ENCODE data around the gene GRK2. TPM values are rescaled to one million over a fixed set of nuclear protein-coding genes. Genes with fewer than 3 reads are reported as not detected.
"Not testable (repeated sequence)": the region's sequence is repeated elsewhere in the genome, so short reads cannot be mapped to it uniquely, and the experiment has no call there.

The GRK2 gene
- total RNA-seq, 1 experiment from 2014 or later = 51.5 TPM

DNA sequence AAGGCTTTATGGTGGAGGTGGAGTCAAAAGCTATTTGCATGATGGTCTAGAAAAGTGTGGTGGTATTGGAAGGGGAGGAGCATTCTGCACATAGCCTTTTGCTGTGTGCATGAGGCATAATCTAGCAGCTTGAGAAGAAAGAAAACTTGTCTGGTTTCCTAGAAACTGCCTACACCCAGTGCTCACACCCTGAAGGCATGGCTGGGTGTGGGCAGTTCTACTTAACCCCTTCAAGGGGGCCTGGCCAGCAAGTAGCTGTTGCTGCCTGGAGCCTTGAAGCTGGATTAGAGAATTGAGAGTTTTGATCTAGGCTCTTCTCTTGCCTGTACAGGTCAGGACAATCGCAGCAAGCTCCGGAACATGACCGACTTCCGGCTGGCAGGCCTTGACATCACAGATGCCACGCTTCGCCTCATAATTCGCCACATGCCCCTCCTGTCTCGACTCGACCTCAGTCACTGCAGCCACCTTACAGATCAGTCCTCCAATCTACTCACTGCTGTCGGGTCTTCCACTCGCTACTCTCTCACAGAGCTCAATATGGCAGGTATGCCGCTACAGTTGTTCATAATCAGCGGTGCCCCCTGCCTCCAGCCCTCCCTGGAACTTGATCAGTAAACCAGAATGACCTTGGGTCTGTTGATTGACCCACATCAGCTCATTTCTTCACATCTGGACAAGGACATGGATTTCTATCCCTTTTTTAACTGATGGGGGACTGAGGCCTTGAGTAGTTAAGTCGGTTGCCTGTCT lies 12.2 kb upstream of the GRK2 start:
- DNase-seq (ENCODE audit: low read depth) = no peak

DNA sequence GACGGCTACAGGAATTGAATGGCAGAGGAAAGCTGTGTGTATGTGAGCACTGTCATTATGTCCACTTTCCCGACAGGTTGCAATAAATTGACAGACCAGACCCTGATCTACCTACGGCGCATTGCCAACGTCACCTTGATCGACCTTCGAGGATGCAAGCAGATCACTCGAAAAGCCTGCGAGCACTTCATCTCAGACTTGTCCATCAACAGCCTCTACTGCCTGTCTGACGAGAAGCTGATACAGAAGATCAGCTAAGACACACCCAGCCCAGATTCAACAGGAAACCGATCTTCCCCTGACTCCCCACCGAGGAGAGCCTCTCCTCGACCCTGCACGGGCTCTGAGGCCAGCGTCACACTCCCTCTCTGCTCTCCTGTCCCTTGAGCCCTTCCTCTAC lies 11.5 kb upstream of the GRK2 start:
- DNase-seq (ENCODE audit: low read depth) = no peak

DNA sequence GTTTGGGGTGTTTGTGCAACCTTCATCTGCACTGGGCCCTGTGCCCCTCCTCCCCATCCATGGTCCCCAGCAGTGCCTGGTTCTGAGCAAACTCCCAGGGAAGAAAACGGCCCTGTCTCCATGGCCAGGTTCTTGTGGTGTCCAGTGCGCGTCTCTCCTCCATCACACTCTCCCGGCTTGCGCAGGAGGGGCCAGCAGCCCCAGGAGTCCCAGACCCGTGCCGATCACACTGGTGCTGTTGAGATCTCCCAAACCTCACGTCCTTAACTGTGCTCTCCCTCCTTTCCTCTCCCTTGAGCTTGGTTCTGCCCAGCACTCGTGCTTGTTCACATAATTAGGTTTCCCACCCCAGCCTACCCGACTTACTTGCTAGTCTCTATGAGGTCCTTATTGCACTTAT lies 10.9 kb upstream of the GRK2 start:
- no peak for DNase-seq (ENCODE audit: low read depth)

DNA sequence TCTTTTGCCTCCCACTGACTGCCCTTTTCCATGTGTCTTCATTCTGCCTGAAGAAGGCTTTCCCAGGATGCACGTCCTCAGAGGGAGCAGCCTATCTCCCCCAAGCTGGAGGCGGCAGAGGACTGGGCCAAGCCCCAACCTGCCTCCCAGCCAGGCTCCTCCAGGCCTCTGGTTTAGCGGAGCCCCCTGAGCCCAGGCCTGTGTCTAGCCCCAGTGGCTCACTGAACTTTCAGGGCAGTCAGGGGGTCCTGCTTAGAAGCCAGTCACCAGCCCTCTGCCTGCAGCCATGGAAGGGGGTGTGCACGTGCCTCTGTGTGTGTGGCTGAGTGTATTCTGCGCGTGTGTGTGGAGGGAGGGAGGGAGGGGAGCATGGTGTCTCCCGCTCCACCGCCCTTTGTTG lies 10.4 kb upstream of the GRK2 start:
- DNase-seq (ENCODE audit: low read depth) = no peak

DNA sequence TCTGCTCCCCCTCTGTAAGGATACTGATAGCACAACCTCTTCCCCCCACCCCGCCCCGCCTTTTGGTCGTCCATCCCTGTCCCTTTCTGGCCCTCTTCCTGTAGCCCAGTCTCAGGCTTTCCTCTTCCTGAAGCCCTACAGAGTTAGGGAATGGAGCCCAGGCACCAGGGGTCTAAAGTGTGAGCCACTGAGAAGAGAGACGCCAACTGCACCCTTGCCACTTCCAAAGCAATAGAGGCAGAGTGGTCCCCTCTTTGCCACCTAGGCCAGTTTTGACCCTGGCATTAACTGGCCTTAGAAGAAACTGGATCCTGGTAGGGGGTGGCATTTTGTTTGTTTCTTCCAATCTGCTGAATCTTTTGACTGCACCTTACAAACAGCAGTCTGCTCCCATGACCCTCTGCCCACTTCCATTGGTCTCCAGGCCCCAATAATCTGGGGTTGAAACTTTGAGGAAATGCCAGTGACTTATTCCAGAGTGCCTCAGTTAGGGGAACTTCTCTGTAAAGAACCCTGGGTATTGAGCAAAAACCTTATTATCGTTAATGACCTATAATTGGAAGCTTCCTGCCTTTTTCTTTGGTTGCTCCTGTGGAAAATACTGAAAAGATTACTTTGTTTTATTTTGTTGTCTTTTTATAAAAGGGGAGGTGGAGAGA lies 9.7 kb upstream of the GRK2 start:
- no peak for DNase-seq (ENCODE audit: low read depth)

DNA sequence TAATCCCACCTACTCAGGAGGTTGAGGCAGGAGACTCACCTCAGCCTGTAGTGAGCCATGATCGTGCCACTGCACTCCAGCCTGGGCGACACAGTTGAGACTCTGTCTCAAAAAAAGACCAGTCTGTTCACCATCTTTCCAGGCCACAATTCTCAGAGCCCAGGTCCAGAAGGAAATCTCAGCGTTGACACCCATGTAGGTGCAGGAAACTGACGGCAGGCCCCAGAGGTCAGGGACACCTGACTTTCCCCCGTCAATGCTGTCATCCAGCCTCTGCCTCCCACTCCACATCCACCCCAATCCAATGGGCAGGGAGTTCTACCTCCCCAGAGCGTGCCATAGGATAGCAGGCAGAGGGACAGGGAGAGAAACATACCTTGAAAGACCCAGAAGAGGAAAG lies 5.9 kb upstream of the GRK2 start:
- no peak for DNase-seq (ENCODE audit: low read depth)

DNA sequence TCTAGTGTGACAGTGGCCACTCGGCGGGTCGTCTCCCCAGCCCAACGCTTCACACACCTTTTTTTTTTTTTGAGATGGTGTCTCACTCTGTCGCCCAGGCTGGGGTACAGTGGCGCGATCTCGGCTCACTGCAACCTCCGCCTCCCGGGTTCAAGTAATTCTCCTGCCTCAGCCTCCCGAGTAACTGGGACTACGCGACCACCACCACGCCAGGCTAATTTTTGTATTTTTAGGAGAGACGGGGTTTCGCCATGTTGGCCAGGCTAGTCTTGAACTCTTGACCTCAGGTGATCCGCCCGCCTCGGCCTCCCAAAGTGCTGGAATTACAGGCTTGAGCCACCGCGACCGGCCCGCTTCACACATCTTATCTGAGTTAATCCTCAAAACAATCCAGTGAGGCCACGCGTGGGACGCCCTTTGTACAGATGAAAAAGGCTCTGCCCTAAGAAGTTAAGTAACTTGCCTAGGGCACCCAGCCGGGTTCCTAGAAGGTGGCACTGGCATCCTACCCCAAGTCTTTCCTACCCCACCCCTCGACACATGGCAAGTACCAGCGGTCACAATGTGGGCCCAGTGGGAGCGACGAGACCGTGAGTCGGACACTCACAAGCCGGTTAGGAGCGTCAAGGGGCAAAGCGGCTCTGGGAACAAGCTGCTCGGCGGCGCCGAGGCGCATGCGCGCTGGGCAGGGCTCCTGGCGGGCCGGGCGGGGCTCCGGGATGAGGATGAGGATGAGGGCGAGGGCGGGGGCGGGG lies 5.2 kb upstream of the GRK2 start:
- DNase-seq (ENCODE audit: low read depth) = not testable (repeated sequence)

DNA sequence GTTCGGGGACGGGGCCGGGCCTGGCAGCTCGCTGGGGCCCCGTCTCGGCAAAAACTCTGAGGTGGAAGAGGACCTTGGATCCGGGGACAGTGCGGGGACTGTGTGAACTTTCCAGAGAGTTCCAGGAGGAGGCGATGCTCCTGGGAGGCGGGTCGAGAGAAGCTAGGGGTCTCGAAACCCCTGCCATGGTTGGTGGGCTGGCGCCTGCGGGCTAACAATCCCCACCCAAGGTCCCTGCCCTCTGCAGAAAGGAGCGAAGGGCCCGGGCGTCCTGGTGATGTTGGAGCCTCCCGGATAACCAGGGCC lies 4.7 kb upstream of the GRK2 start:
- no peak for DNase-seq (ENCODE audit: low read depth)

DNA sequence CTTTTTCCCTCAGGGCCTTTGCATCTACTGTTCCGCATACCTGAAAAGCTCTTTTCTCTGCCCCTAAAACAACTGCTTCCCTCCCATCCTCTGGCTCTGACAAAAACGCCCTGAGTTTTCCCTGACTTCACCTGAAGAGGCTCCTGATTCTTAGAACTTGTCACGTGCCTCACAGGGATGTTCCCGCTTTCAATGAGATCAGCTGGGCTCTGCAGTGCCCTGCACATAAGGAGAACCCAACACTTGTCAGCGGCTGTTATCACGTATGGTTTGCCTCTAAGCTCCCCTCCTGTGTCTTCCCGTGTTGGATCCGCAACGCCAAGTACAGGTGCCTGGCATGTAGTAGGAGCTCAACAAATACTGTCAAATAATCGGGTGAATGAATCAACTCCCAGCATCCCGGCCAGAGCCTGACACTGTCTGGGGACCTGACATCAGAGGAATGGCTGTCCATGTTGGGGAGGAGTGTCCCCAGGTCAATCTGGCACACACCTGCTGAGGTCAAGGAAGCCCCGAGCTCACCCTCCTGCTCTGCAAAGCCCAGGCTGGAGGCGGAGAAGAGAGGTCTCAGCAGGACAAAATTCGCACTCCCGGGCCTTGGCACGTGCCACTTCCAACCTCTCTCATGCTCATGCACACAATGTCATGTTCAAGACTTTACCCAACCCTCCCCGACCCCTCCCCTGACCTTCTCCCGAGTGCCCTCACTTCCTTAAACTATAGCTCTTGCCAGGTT lies 4.2 kb upstream of the GRK2 start:
- DNase-seq (ENCODE audit: low read depth) = no peak

DNA sequence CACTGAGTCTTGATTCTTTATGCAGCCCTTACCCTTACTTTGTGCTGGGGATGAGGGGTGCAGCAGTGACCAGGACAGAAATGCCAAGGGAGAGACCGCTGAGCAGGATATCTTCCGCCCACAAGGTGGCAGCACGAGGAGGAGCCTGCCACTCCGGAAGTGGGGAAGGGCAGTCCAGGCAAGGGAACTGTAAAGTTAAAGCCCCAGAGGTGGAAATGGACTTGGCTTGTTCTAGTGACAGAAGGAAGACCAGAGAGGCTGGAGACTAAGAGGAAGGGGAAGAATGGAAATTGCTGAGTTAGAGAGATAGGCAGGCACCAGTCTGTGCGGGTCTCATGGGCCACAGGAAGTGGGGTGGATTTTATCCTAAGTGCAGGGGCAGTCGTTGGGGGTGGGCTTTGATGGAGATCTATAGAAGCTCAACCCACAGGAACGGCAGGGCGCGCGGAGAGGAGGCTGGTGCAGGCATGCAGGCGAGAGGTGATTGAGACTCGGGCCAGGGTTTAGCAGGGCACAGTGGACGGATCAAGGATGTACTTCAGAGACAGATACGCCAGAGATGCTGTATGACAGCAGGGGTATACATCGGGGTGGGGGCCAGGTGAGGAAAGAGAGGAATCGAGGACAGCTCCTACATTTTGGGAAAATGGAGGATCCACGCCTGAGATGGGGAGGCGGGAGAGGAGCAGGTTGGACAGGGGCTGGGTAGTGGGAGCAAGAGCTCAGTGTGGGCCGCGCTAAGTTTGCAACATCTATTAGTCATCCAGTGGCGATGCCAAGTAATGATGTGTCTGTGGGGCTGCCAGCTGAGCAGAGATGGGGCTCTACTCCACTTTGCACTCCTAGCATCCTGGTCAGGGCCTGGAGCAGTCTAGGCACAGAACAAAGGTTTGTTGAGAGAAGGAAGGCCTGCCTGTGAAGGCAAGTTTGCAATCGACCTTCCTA lies 3.3 kb upstream of the GRK2 start:
- peak; percentile 87 for DNase-seq (ENCODE audit: low read depth)

DNA sequence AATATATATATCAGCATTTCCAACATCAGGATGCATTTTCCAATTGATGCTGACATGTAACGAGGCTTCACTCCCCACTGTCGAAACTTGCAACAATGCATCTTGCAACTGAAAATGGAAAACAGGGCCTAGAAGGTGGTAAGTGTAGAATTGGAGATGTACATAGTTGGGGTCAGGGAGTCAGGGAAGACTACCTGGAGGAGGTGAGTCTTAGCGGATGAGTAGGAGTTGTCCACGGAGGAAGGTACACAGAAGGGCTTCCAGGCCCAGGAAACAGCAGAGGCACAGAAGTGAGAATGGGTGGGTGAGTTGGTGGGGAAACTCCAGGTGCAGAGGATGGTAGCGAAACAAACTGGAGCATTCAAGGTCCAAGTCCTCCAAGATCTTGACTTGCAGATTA lies 2.0 kb upstream of the GRK2 start:
- DNase-seq (ENCODE audit: low read depth) = no peak

DNA sequence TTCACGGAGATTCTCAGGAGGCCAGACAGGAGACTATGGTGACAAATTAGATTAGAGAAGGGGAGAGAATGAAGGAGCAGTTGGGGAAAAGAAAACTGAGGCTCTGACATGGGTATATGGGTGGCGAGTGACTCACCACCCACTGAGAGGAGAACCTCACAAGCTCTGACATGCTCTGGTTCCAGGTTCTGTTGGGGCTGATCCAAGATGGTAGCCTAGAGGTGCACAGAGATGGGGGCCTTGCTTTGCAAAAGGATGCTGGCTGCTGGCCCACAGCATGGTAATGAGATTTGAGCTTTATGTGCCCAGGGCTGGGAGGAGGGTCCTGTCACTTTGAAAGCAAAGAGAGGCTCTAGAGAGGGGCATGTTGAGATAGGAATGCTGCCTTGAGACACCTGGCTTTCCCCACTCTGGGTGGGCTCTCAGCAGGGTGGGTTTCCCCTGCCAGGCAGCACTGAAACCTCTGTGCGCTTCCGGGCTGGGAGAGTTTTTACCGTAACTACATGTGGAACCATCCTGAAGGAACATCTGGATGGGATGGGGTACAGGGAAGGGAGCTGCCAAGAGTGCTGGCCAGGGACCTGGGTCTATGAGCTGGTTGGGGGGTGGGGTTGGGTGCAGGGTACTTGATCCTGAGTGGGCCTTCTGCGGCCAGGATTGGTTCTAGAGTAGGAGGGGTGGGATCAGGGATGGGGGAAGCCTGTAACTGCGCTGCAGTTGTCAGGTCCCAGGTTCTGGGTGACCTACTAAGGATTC lies 1.2 kb upstream of the GRK2 start:
- no peak for DNase-seq (ENCODE audit: low read depth)

DNA sequence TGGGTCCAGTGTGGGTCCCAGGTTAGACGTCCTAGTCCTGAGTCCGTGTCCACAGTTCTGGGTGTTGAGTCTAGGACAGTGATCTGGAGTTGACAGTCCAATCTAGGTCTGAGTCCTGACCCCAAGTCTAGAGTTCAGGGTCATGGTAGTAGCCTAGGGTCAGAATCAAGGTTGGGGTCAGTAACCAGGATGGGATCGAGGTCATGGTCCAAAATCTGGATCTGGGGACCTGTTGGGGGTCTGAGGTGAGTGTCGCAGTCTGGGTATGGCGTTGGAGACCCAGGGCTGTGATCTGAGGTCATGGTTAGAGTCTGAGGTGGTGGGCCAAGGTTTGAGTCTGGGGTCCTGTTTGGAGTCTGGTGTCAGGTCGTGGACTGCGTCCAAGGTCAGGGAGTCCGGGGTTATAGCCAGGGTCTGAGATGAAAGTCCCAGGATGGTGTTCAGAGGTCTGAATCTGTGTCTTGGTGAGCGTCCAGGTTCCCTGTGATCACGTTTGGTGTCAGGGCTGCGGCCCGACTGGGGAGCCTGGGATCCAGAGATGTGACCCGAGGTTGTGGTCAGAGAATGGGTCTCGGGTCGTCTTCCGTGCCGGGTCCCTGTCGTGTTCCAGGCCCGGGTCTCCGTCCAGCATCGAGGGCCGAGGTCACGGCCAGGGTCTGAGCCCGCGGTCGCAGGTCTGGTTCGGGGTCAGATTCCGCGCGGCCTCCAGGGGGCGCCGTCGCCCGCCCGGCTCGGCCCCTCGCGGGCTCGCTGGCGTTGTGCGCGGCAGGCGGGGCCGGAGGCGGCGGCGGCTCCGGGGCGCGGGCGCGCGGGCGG lies 432 bp upstream of the GRK2 start:
- DNase-seq (ENCODE audit: low read depth) = no peak

DNA sequence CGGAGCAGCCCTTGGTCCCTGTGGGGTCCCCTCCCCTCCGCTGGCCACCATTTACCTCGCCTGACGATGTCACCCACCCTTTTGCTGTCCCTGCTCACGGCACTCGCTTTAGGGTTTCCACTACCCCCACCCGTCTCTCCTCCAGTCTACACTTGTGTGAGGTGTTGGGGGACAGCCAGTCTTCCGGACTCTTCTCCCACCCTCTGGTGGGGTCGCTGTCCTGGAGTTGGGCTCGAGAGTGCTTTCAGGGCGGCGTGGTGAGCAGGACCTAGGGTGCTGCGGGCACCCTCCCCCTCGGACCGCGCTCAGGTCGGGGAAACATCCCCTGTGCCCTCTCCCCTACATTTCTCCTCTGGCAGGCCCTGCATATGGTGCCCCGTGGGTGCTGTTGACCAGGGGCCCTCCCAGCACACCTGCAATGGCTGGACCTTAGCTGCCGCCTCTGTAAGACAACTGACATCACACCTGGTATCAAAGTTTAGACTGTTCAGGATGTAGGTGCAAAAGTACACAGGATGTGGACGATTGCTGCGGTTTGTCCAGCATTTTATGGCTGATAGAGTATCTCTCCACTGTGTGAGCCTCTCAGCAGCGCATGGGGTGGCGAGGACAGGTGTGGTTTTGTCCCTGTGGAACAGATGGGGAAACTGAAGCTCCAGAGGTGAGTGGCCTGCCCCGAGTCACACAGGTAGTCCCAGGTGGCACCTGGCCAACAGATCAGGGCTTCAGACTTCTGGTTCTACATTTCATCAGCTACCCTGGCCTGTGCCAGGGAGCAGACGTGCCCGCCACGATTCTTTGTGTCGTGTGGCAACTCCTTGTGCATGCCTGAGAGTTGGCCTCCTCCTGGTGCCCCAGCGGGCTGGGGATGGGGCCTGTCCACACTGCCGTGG lies 1.2 kb downstream of the GRK2 start:
- no peak for DNase-seq (ENCODE audit: low read depth)

DNA sequence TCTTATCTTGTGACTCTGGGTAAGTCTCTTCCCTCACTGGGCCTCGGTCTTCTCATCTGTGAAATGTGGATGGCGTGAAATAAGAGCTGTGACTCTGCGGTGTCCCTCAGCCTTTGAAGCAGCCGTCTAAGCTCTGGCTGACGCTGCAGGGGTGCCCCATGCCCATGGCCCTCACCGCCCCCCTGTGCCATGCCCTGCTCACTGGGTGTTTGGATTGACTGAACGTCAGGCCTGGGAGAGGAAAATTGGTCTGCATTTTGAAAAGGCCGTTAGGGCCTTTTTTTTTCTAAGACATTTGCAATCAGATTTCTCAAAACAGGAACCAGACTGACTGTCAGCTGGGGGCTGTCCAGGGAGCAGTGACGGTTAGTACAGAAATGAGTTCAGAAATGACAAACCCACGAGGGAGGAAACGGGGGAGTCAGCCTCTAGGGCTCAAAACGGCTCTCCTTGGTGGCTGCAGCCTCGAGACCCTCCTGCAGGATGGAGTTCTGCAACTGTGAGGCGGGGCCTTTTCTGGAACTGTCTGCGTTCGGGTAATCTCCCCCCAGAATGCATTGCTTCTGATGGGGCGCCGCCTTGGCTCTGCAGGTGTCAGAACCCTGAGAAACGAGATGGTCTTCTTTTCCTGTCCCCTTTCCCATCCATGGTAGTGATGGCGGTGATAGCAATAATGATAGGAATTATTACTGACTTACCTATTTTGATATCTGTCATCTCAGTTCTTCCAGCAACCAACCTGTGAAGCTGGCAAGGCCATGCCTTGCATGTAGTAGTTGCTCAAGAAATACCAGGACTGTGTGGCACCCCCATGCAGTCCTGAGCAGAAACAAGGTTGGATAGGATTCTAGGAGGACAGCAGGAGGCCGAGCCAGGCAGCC lies 2.0 kb downstream of the GRK2 start:
- DNase-seq (ENCODE audit: low read depth) = no peak

DNA sequence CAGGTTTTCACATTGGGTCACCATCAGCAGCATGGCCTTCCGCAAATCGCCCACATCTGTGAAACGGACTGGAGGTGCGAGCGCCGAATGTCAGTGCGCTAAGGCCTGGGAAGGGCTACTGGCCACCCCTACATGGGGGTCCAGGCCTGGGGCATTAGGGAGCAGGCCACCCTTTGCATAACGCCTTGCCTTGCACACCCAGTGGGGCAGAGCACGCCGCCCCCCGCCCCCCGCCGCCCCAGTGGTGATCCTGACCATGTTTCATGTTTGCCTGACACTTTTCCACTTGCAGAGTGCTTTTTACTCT lies 2.6 kb downstream of the GRK2 start:
- no peak for DNase-seq (ENCODE audit: low read depth)

Data from HT1080 (cell line).